Stimulated activated CD8-positive, alpha-beta memory T cell treated with anti-CD3 and anti-CD28 coated beads, Interleukin-2, amount 100 ng/mL, for 48 hours (primary cell): ENCODE data around the gene MET.

Experiments
- DNase-seq, 2 donors: peaks; one replicate each; pipeline ENCODE4 v3.0.0-alpha.2; 2020; ENCODE audit warnings: low read depth in 2 of 2

The MET gene

DNA sequence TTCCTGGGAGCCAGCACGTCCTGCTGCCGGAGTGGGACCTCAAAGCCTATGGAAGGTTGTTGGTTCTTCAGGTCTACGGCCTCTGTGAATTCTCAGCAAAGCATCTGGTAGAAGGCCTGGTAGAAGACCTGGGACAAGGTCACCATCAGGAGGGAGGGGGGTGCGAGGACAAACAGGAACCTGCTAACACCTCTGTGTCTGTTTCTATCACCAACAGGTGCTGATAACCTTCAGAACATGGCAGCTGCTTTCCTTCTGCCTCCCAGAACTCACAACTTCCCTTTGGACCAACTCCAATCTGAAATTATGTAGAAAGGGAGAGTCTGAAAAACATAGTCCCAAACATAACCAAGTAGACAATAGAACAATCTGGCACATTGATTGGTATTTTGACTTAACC is 8.3 kb upstream of the MET start:
- no peak for DNase-seq

DNA sequence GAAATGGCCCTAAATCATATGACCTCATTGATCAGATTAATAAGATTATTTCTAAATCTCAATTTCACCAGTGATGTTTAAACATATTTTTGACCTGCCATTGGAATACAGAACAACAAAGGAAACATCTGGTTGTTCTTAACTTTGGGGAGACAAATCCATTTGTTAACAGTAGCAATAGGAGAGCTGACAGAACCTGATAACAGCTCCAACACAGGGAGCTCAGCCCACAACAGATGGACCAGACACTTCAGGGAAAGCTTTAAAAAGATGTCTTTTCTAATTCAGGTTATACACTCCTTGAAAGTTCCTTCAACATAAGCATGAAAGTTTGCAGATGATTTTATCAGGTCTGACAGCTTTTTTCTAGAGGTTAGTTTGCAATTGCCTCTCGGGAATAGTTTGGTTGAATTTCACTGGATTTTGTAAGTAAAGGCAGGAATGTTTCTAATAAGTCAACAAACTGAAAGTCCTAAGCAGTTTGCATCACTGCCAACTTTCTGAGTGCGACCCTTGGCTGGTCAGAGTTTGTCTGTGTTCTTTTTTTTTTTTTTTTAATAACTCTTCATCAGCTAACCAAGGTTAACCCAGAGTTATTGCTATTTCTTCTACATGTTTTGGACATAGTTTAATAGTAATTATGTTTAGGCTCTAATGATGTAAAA is 6.5 kb upstream of the MET start:
- DNase-seq: no peak

DNA sequence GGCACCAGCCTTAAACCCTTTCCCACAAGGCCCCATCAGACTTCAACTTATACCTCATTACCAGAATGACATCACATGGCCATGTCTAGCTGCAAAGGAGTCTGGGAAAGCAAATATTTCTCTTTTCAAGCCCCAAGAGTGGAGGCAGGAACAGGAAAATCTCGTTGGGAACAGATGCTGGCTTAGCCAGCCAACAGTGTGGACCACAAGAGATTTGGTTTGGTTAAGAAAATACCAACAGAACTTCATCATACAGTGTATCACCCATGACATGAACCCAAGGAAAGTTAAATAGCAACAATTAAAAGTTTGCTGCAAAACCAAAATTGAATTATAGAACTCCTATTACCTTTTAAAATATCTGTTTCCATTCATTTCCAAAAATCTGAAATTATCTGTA is 2.2 kb upstream of the MET start:
- no peak for DNase-seq

DNA sequence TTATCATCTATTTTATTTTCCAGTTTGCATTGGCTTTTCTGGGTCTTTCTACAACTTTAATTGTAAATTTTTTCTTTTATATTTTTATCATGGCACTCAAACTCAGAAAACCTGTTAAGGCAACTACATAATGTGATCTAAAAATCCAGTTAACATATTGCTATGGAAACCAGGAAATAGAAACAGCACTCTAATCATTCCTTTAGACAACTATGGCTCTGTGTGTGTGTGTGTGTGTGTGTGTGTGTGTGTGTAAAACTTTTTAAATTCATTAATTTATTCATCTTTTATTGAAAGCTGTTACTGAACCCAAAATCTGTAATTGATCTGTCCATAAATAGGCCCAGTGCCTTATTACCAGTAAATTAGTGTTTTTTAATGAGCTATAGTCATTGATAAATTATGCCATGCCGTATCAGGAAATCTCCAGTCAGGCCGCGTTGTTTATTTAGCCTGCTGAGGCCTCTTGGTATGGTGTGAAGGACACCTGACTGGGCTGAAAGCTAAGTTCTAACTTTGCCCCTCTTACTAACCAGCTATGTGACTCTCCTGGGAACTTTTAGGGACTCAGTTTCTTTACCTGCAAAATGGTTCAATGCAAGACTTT is 1.5 kb upstream of the MET start:
- no peak for DNase-seq

DNA sequence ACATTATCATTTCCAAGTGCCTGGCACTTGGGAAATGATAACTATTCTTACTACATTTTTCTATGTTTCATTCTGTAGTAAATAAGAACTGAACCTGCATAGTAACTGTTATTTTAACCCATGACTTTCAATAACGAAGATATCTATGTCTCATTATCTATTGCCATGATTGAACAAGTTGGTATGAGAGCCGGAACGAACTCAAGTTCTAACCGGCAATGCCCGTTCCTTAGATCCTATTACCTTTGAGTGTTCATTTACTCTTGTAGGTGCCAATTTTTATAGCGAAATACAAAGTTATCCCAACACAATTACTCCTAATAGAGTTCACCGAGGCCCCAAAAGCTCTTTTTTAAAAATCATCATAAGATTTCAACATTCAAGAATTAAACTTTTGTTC is 885 bp upstream of the MET start:
- DNase-seq: no peak

DNA sequence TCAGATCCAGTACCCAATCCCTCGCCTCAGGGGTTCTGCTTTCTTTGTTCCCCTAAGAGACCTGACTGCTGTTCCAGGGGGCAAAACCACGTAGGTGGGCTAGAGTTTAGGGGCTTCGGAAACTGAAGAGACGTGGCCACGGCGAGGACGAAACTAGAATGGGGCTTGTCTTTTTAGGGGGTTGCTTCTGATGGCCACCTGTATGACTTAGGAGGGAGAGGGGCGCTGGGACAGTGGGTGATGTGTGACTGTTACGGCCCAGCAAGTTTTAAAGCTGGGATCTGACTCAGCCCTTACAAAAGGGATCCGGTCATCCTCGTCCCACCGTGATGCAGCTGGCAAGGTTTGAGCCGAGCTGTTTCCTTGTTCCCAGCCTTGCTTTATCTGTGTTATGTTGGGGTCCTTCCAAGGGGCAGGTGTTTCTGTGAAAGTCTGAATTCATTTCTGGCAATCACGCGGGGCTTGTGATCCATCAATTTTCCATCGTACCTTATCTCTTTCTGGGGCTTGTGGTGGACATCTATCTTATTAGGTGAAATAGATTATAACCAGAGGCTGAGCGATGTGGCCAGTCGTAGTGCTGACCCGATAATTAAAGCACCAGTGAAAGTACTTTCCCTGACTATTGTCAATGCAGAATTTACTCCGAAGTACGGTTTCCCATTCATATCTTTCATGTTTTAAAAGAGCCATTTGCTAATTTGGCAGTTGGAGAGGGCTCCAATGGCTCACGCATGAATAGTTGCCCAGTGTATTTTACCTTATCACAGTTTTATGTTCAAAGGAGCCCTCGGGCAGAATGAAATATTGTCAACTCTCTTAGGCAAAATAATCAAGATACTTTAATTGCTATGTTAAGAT is 830 bp downstream of the MET start:
- no peak for DNase-seq

DNA sequence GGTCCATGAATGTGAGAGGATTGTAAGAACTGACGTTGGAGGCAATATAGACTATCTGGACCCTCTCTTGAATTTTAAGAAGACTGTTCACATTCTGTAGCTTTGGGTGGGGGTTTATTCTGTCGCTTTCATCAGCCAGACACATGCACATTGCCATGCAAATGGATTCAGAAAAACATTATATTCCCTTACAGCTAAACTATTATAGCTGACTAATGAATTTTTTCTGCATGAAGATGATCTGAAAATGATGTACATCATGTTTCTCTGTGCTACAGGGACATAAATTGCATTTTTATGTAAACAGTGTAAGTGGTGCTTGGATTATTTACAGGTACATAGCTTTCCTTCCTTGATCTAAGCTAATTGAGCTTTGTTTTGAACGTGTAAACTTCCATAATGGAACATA is 1.5 kb downstream of the MET start:
- DNase-seq: no peak

DNA sequence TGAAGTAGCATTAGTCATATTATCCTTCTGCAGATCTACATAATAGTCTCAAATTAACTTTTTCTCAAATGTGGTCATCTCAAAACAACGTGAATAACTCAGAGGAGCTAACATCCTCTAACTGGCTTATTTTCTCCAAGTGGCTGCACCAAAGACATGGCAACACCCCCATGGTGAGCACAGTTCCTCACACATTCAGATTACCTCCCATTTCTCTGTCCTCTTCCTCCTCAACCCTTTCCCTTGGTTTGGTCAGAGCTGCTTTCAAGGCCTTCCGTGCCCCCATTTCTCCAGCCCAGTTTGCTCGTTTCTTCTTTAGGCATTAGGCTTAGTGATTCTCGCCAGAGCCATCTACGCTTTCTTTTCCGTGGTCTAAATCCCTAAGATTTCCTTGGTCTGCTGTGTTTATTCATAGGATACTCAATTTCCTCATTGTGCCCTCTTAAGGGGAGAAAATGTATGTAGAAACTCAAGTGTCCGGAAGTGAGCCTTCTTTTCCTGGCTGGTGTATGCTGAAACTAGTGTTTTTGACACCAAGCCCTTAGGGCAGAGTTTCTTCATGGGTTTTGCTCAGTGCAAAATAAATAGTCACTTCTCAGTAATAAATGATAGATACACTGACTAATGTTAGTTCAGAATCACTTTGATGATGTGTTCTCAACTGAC is 2.6 kb downstream of the MET start:
- DNase-seq: no peak

DNA sequence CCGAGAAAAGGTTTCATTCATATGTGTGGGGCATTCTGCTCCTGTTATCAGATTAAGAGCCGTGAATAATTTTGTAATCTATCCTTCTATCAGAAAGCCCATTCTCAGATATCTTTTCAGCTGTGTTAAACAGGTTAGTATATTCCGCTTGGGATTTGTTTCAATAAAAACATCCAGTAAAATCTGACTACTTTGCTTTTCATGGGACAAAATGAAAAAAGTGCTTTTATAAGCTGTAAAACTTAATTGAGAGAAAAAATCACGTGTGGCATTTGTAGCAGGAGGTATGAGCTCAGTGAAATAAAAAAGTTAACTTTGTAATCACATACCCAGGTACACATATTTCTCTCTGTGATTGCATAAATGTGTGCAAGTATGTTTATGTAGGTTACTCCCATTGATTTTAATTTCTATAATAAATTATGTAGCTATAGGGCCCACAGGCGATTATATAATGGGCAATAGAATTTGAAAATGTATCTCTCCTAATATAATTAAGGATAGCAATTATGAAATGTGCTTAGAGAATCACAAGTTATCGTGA is 3.9 kb downstream of the MET start:
- DNase-seq: no peak

DNA sequence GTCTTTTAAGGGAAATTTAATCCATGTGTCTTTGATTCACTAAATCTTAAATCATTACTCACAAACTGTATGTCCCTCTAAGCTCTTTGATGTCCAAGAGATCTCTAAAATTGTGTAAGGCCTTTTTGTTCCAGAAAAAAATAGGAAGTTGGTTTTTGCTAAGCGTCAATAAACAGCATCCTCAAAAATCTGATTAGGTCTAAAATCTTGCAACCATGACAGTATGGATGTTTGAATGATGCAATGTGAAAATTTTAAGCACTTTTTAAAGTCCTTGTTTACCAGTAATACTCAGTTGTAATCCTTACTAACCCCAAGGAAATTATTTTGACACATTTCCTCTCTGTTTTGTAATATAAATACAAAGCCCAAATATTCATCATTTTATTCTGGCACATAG is 6.8 kb downstream of the MET start:
- DNase-seq: no peak

DNA sequence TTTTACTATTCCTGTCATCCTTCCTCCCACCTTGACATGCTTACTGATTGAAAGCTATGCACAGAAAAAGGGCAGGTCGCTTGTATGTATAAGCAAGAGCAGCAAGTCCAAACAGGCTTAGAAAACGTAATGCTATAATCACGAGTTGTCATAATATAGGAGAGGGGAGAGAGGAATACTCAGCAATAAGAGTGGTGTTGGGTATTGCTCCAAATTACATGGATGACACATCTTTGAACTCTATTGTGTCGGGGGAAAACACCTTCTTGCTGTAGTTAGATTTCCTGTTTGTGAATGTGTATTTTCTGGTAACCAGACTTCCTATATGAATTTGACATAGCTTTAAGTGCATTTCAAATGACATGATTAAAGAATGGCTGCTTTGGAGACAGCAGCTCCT is 7.5 kb downstream of the MET start:
- DNase-seq: no peak

DNA sequence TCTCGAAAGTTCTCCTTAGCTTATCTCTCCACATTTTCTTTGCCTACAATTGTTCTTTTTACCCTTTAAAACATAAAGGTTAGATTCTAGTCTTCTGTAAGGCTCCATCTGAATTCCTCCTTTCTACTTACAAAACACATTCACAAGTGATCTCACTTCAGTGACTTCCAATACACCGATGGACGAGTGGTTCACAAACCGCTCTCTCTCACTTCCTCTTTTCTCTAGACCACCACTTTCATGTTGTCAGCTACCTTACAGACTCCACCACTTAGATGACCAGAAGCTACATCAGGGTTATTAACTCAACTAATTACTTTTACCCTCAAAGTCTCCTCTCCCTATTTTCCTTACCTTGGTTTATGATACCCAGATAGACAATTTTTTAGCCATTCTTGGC is 11.8 kb downstream of the MET start:
- no peak for DNase-seq

DNA sequence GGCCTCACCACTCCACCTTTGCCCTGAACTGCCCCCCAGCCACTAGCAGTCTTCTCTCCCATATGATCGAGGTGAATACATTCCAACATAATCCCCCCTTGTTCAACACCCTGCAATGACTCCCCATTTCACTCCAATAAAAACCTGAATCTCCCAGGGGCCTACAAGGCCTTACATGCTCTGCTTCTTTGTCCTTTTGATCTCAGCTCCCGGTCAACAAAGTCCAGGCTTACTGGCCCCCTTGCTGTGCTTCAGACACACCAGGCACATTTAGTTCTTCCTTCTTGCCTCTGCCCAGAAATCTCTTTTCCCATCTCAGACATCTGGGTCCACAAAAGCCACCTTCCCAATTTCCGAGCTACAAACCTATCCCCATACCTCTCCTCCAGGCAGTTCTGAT is 14.0 kb downstream of the MET start:
- no peak for DNase-seq

DNA sequence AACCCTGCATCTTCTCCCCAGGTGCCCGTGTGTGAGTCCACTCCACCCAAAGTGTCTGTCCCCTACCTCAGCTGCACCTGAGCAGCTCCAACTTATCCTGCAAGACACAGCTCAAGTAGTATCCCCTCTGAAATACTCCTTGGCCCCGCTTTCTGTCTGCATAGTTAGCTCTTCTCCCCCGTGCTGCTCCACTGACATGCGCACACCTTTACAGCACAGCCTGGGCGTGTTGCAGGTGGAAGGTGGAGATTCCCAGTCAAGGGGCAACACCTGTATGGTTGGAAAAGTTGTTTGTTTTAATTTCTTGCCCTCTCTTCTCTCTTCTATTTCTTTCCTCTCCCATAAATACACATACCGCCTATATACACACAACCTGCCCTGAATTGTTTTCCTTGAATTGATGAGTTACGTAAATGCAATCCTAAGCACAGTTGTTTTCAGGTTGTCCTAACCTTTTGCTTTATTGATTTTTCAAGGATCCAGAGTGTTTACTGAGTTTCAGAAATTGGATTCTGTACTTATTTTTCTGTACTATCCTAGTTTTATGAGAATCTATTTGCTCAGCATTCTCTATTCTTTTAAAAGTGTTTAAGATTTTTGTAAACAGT is 14.9 kb downstream of the MET start:
- DNase-seq: no peak

DNA sequence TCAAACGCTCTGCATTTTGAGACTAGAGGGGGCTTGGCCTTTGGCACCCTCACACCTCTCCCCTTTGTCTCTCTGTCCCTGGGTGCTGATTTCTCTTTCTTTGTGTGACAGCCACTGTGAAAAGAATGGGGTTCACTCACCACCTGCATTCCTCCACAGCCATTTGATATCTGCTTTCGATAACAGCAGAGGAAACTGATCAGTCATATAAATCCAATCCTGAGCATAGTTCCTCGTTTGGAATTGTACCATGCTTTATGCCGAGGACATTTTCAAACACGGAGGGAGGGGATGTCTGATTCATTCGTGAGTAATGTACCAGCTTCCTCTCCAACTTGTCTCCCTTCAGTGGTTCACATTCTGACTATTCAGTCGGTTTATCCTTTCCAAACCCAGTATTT is 15.8 kb downstream of the MET start:
- DNase-seq: no peak

DNA sequence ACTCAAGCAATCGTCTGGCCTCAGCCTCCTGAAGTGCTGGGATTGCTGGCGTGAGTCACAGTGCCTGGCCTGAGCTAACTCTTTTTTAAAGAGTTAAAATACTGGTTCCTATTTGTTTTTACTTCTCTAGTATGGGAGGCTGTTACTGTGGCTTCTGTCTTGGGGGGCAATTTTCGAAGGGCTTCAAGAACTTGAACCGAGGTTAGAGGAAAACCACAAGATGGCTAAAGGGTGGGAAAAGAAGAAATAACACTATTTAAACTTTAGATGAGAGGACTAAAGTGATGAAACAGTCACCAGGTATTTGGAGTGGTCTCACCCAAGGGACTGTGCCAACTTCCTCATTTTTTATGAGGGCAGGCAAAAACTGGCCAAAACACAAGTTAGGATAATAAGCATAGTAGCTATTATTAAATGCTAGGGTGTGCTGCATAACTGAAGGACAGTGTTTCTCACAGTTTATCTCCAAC is 17.8 kb downstream of the MET start:
- DNase-seq: no peak

DNA sequence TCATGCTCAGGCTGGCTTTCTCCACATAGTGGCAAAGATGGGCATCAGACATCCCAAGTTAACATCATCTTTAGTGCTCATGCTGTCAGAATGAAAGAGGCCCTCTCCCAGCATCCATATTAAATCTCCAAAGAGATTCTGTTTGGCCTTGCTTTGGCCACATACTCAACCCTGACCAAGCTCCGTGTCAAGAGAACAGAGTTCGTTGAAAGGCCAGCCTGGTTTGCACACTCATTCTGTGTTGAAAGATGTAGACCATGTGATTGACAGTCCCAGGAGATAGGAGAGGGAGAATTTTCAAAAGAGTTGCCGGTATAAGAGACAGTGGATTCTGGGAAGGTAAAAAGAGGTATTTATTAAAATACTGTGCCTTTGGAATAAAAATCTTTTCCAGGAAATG is 19.7 kb downstream of the MET start:
- DNase-seq: no peak

DNA sequence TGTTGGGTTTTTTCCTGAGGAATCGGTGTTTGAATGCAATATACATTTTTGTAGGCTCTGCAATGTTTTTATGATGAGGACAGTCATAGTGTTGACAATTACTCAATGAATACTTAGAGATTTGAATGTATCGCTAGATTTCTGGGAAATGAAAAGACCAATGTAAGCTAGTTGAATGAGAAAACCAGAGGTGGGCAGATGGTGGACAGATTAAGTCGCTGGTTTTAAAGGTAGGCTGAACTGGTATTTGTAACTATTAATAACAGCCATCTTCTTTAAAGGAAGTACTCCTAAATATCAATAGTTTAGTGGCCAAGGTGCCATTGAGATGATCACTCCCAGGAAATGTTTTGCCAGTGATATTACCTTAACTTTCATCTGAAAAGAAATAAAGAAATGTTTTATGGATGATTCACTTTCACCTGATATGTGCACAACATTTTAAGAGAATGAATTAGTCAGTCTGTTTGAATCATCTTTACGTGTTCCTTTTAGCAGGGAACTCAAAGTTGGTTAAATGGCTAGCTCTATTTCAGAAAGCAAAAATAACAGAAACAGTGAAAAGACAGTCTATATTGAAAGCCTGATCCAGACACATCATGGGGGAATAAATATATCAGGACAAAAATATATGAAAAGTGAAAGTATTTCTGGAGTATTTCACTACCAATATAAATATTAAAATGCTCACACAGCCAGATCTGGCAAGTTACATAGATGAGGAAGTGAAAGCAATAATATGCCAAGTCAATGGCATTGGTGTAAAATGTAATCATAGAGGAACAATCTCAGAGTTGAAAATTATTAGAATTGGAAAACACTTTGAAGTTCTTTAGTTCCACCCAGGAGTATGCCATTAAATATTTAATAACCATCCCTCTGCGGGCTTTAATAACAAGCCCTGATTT is 20.7 kb downstream of the MET start:
- DNase-seq: no peak

DNA sequence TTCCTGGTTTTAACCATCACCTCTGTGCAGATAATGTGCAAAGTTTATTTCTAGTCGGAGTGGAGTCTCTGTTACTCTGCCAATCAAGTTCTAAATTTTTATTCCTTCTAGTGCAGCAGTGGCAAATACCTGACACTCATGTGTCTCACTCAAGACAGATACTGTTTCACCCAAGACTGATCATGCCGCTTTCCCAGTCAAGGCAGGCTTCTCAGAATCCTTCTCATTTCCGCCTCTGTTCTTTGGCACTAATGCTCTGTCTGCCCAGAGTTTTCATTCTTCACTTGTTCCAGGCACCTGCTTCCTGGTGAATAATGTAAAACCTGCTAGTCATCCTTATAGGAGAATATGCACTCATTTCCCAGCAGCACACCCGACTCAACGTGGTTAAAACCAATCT is 24.7 kb downstream of the MET start:
- DNase-seq: no peak

DNA sequence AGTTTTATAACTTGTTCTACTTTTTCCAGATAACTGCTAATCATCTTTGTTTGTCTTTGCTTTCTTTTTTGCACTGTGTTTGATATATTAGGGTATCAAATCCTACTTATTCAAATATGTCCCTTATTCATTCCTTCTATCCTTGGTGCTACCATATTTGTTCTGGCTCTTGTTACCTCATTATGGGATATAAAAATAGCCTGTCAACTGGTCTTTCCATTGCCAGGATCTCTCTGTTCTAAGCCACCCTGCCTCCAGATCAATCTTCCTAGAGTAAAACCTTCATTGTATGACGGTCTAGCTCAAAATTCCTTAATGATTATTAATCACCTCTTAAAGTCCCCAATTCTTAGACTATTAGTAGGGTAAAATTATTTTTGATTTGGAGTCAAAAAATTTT is 25.2 kb downstream of the MET start:
- DNase-seq: no peak

DNA sequence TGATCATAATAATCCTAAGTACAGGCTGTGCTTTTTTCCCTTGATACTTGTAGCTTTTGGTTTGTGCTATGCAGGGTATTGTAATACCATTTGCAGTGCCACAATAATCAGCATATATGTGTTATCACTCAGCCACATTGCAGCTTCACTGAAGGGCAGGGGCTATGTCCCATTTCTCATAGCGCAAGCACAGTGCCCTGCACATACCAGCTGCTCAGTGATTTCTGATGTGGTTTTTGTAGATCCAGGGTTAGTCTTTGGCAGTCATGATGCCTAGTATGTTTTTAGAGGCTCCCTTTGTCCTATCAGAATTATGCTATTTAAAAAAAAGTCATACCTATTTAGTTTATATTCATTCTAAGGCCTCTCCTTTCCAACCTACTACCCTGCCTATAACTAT is 25.8 kb downstream of the MET start:
- DNase-seq: no peak
